WTC11 (cell line): ENCODE measurements around the gene IBA57. TPM values are rescaled to one million over a fixed set of nuclear protein-coding genes. Genes with fewer than 3 reads are reported as not detected.

Source experiments
- ATAC-seq: fragments of 200-7000 bp; cut with Tn5 transposase; 2 replicates; pipeline ENCODE4 v1.10.0; 2021; ENCODE audit warnings: mild to moderate bottlenecking, moderate library complexity
- CTCF ChIA-PET: fragments of 300-600 bp; sonication (Branson Sonifier 250); formaldehyde crosslinking; loops from one replicate; lab custom pipeline; 2021; ENCODE audit warnings: antibody characterized with exemption; lab: Charles Lee
- POLR2A ChIA-PET: fragments of 350-600 bp; sonication (Branson Sonifier 250); formaldehyde crosslinking; loops from one replicate; lab custom pipeline; 2021; ENCODE audit warnings: antibody characterized with exemption; lab: Charles Lee
- DNase-seq: peaks from one replicate; pipeline ENCODE4 v3.0.0; 2021; ENCODE audit warnings: low spot score
- H3K27ac Mint-ChIP-seq: 2 replicates; pipeline ENCODE4 v1.8.0; 2021; ENCODE audit warnings: mixed read lengths
- H3K27me3 Mint-ChIP-seq: 2 replicates; pipeline ENCODE4 v1.8.0; 2021; ENCODE audit warnings: low read depth, mild to moderate bottlenecking, moderate library complexity, mixed read lengths
- H3K36me3 Mint-ChIP-seq: 2 replicates; pipeline ENCODE4 v1.8.0; 2021; ENCODE audit warnings: mixed read lengths
- H3K4me1 Mint-ChIP-seq: 2 replicates; pipeline ENCODE4 v1.8.0; 2022; ENCODE audit warnings: mixed read lengths
- H3K4me3 Mint-ChIP-seq: 2 replicates; pipeline ENCODE4 v1.8.0; 2021; ENCODE audit warnings: mild to moderate bottlenecking, moderate library complexity, mixed read lengths
- H3K9me3 Mint-ChIP-seq: 2 replicates; pipeline ENCODE4 v1.8.0; 2021; ENCODE audit warnings: mixed read lengths
- AR ChIP-seq: fragments of 250-450 bp; sonication (Bioruptor Pico); IDR thresholded peaks from 2 replicates; pipeline ENCODE4 v1.9.0; 2021; ENCODE audit warnings: mild to moderate bottlenecking
- CDX4 ChIP-seq: fragments of 250-450 bp; sonication (Bioruptor Pico); IDR thresholded peaks from 2 replicates; pipeline ENCODE4 v1.9.0; 2021; ENCODE audit warnings: moderate library complexity, mild to moderate bottlenecking, inconsistent platforms, borderline replicate concordance
- E2F1 ChIP-seq: sonication (generic); formaldehyde crosslinking; IDR thresholded peaks from 2 replicates; pipeline ENCODE4 v1.8.0; 2022; ENCODE audit warnings: mild to moderate bottlenecking, missing genetic modification reagents
- E2F4 ChIP-seq: sonication (generic); formaldehyde crosslinking; IDR thresholded peaks from 2 replicates; pipeline ENCODE4 v1.8.1; 2022; ENCODE audit warnings: low read depth, mild to moderate bottlenecking, moderate library complexity, missing genetic modification reagents, borderline replicate concordance
- FOXK1 ChIP-seq: sonication (generic); formaldehyde crosslinking; IDR thresholded peaks from 2 replicates; pipeline ENCODE4 v1.8.0; 2022; ENCODE audit warnings: mild to moderate bottlenecking, moderate library complexity, missing genetic modification reagents
- FOXP1 ChIP-seq: sonication (generic); formaldehyde crosslinking; IDR thresholded peaks from 2 replicates; pipeline ENCODE4 v1.8.0; 2022; ENCODE audit warnings: missing genetic modification reagents, mild to moderate bottlenecking, moderate library complexity, borderline replicate concordance
- FOXP4 ChIP-seq: sonication (generic); formaldehyde crosslinking; IDR thresholded peaks from 2 replicates; pipeline ENCODE4 v1.8.0; 2022; ENCODE audit warnings: mild to moderate bottlenecking, missing genetic modification reagents
- HMGXB4 ChIP-seq: sonication (generic); formaldehyde crosslinking; IDR thresholded peaks from 2 replicates; pipeline ENCODE4 v1.8.1; 2023; ENCODE audit warnings: mild to moderate bottlenecking, moderate library complexity, missing genetic modification reagents
- NFYB ChIP-seq: sonication (generic); formaldehyde crosslinking; conservative IDR thresholded peaks from 2 replicates; pipeline ENCODE4 v1.8.0; 2022; ENCODE audit warnings: low read depth, missing genetic modification reagents
- NR3C1 ChIP-seq: sonication (generic); formaldehyde crosslinking; conservative IDR thresholded peaks from 2 replicates; pipeline ENCODE4 v1.8.1; 2023; ENCODE audit warnings: low read depth, mild to moderate bottlenecking, missing genetic modification reagents
- SMAD4 ChIP-seq: sonication (generic); formaldehyde crosslinking; IDR thresholded peaks from 2 replicates; pipeline ENCODE4 v1.8.0; 2022; ENCODE audit warnings: mild to moderate bottlenecking, missing genetic modification reagents
- SP1 ChIP-seq: sonication (generic); formaldehyde crosslinking; conservative IDR thresholded peaks from 2 replicates; pipeline ENCODE4 v1.8.1; 2022; ENCODE audit warnings: missing genetic modification reagents
- TCF7 ChIP-seq: sonication (generic); formaldehyde crosslinking; IDR thresholded peaks from 2 replicates; pipeline ENCODE4 v1.8.0; 2022; ENCODE audit warnings: mild to moderate bottlenecking, low read depth, missing genetic modification reagents, moderate library complexity
- ZBTB21 ChIP-seq: sonication (generic); formaldehyde crosslinking; IDR thresholded peaks from 2 replicates; pipeline ENCODE4 v1.8.1; 2023; ENCODE audit warnings: mild to moderate bottlenecking, missing genetic modification reagents, borderline replicate concordance
- ZMAT4 ChIP-seq: fragments of 250-450 bp; sonication (Bioruptor Pico); IDR thresholded peaks from 2 replicates; pipeline ENCODE4 v1.9.0; 2021; ENCODE audit warnings: mild to moderate bottlenecking
- ZNF121 ChIP-seq: sonication (generic); formaldehyde crosslinking; IDR thresholded peaks from 2 replicates; pipeline ENCODE4 v1.8.0; 2023; ENCODE audit warnings: missing genetic modification reagents
- ZNF232 ChIP-seq: sonication (generic); formaldehyde crosslinking; IDR thresholded peaks from 2 replicates; pipeline ENCODE4 v1.8.0; 2022; ENCODE audit warnings: mild to moderate bottlenecking, missing genetic modification reagents
- ZNF423 ChIP-seq: fragments of 250-450 bp; sonication (Bioruptor Pico); IDR thresholded peaks from 2 replicates; pipeline ENCODE4 v2.1.2; 2022; ENCODE audit warnings: mild to moderate bottlenecking, moderate library complexity
- ZSCAN18 ChIP-seq: fragments of 250-450 bp; sonication (Bioruptor Pico); IDR thresholded peaks from 2 replicates; pipeline ENCODE4 v2.1.2; 2022; ENCODE audit warnings: mild to moderate bottlenecking, moderate library complexity
- total RNA-seq: library from RNA; stranded (reverse); gene quantifications from 3 replicates; pipeline ENCODE4 v1.2.3, GENCODE V29; 2021

IBA57 gene
- total RNA-seq, 1 experiment from 2014 or later = 11.4 TPM

- H3K27me3 Mint-ChIP-seq = peaks cover 22% of the 10 kb centered on the region
- no peak for ATAC-seq
- H3K9me3 Mint-ChIP-seq = no peaks in the 10 kb centered on the region
- no peak for DNase-seq
- ChIA-PET CTCF (interaction anchor here (1.5 kb wide), 1 partner anchor 28 kb away, joined by 6 read pairs; no protein-coding TSS in a partner anchor), POLR2A (interaction anchor here (0.6 kb wide), 1 partner anchor 42 kb away, joined by 3 read pairs; no protein-coding TSS in a partner anchor)
- H3K4me1 Mint-ChIP-seq = peaks cover 5% of the 10 kb centered on the region; the same call in 1 of the 2 replicates
- no peaks in the 10 kb centered on the region for H3K36me3 Mint-ChIP-seq
- H3K27ac Mint-ChIP-seq = no peak overlapping the region
- H3K4me3 Mint-ChIP-seq = no peak overlapping the region
- TF ChIP-seq SMAD4 (CRISPR knock-in tag) = no peak
- TF ChIP-seq, all 79 proteins: peak for 0
Observed at GRCh38 chr1:228159008-228159665, 6.5 kb upstream of the IBA57 start.

GRCh38 chr1:228160201-228160761, 5.3 kb upstream of the IBA57 start:
- ATAC-seq = no peak
- ChIA-PET POLR2A (no interaction called here), CTCF (no interaction called here)
- no peak for DNase-seq
- peaks cover 22% of the 10 kb centered on the region for H3K27me3 Mint-ChIP-seq
- H3K4me3 Mint-ChIP-seq = no peak overlapping the region
- H3K9me3 Mint-ChIP-seq = no peaks in the 10 kb centered on the region
- H3K4me1 Mint-ChIP-seq = peaks cover 8% of the 10 kb centered on the region; the same call in 1 of the 2 replicates
- no peak overlapping the region for H3K27ac Mint-ChIP-seq
- H3K36me3 Mint-ChIP-seq = no peaks in the 10 kb centered on the region
- TF ChIP-seq NFYB (CRISPR knock-in tag) (no peak), NR3C1 (CRISPR knock-in tag) (no peak), ZSCAN18 (CRISPR knock-in tag) (no peak), E2F4 (CRISPR knock-in tag) (no peak), HMGXB4 (CRISPR knock-in tag) (no peak), ZNF232 (CRISPR knock-in tag) (no peak), FOXP4 (no peak), FOXK1 (CRISPR knock-in tag) (no peak), E2F1 (CRISPR knock-in tag) (no peak), TCF7 (CRISPR knock-in tag) (no peak), ZBTB21 (no peak), ZMAT4 (CRISPR knock-in tag) (no peak), CDX4 (no peak), ZNF423 (no peak), FOXP1 (CRISPR knock-in tag) (no peak), ZNF121 (CRISPR knock-in tag) (no peak), SP1 (CRISPR knock-in tag) (no peak), AR (CRISPR knock-in tag) (no peak)
